Measurements from ENCODE around the gene SPATA2. TPM values are rescaled to one million over a fixed set of nuclear protein-coding genes. Genes with fewer than 3 reads are reported as not detected.

The SPATA2 gene
- total RNA-seq, 1 experiment from 2014 or later = 6.6 TPM

DNA sequence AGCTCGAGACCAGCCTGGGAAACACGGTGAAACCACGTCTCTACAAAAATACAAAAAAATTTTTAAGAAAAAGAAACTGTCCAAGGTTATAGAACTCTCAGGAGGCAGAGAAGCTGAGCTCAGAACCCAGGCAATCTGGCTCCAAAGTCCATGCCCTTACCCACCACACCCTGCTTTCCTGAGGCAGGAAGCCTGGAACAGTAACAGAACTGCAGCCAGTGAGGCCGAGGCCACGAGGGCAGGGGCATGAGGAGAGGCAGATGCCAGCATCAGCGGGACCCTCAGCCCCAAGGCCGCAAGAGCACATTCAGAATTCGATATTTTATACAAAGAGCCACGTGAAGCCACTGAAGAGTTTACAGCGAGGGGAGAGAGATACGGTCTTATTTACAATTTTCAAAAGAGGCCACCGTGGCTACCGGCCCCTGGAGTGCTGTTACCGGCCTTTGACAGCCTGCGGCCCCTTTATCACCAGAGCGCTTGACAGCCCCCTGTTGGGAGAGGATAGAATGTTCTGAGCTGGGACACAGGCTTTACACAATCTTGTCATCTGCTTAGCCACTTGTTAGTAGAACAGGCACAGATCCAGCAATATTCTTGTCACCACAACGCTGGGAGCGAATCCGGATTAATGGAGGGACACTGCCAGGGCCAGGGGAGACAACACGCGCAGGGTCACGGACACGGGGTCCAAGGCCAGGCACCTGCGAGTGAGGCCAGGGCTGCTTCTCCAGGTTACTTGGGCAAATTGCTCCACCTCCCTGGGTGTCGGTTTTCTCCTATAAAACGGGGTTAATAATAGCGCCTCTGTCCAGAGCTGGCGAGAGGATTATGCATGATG, 5.6 kb downstream of the SPATA2 start:
- POLR2A ChIA-PET = no interaction called here
- no peaks in the 10 kb centered on the region for H3K27me3 ChIP-seq (ENCODE audit: insufficient read depth, low read length)
- CTCF ChIA-PET = no interaction called here
- H3K27ac ChIP-seq (ENCODE audit: low read depth, low read length) = no peak overlapping the region; the same call in 1 of the 2 replicates
- peaks cover 4 to 14% of the 10 kb centered on the region in 2 experiments; a peak in 2 of 4 replicates for H3K36me3 ChIP-seq (ENCODE audit: control insufficient read depth in 1 of 2, insufficient read depth in 2 of 2, low read length in 2 of 2)
- no peak overlapping the region for H3K9ac ChIP-seq (ENCODE audit: low read length)
- no peak for TF ChIP-seq TCF7L2 (IDR thresholded peaks at IDR 0.05; ENCODE audit: borderline replicate concordance, extremely low read depth, insufficient read depth, insufficient read length)
- no peak for TF ChIP-seq SP1 (IDR thresholded peaks at IDR 0.05; ENCODE audit: low read depth)
- TF ChIP-seq ZFX (IDR thresholded peaks at IDR 0.05) = no peak
- TF ChIP-seq, protein P1, sequence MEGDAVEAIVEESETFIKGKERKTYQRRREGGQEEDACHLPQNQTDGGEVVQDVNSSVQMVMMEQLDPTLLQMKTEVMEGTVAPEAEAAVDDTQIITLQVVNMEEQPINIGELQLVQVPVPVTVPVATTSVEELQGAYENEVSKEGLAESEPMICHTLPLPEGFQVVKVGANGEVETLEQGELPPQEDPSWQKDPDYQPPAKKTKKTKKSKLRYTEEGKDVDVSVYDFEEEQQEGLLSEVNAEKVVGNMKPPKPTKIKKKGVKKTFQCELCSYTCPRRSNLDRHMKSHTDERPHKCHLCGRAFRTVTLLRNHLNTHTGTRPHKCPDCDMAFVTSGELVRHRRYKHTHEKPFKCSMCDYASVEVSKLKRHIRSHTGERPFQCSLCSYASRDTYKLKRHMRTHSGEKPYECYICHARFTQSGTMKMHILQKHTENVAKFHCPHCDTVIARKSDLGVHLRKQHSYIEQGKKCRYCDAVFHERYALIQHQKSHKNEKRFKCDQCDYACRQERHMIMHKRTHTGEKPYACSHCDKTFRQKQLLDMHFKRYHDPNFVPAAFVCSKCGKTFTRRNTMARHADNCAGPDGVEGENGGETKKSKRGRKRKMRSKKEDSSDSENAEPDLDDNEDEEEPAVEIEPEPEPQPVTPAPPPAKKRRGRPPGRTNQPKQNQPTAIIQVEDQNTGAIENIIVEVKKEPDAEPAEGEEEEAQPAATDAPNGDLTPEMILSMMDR (IDR thresholded peaks at IDR 0.05 in 2 of 3, conservative IDR thresholded peaks at IDR 0.05 in 1 of 3; ENCODE audit: borderline replicate concordance in 1 of 3, insufficient read depth in 1 of 3, low read depth in 2 of 3, low read length in 2 of 3) = peak in 2 of 3 experiments; percentile 33 to 45; a peak in 3 of 6 replicates
- no peak for TF ChIP-seq CBX3 (IDR thresholded peaks at IDR 0.05; ENCODE audit: low read depth)
- BruUV-seq (replicated peaks) = no TSS peak
- intact Hi-C loops (cut with micrococcal nuclease) = no loop called here
- peaks cover 54% of the 10 kb centered on the region for H3K79me2 ChIP-seq (ENCODE audit: insufficient read depth, low read length)
- H3K4me3 ChIP-seq (replicated peaks in 1 of 2; ENCODE audit: low read depth in 1 of 2, low read length in 2 of 2) = no peak overlapping the region
- peaks cover 9 to 10% of the 10 kb centered on the region in 2 experiments; a peak in 3 of 4 replicates for H3K4me1 ChIP-seq (ENCODE audit: control insufficient read depth in 1 of 2, insufficient read depth in 2 of 2, low read length in 2 of 2)
- H3K9me3 ChIP-seq (ENCODE audit: control insufficient read depth in 1 of 2, insufficient read depth in 1 of 2, low read depth in 1 of 2, low read length in 2 of 2) = no peaks in the 10 kb centered on the region
- RAD21 ChIA-PET (ENCODE audit: low non-redundant PET in 1 of 2, low total read pairs in 2 of 2, uncharacterized antibody in 2 of 2, unreplicated experiment in 2 of 2) = interaction anchor here in 1 of 2 experiments (0.6 kb wide), 1 partner anchor 18 kb away, joined by 3 read pairs; no protein-coding TSS in a partner anchor
- no peak overlapping the region for H2AFZ ChIP-seq (ENCODE audit: low read depth, low read length, poor library complexity, severe bottlenecking)
- DNase-seq (ENCODE audit: low read depth, low spot score) = no peak
- H3K9me2 ChIP-seq (ENCODE audit: insufficient read depth) = no peaks in the 10 kb centered on the region
- no peak for ATAC-seq
- 0 out of 2 replicates have a peak, but pooled peaks cover 2% of the 10 kb centered on the region for H4K20me1 ChIP-seq (ENCODE audit: insufficient read depth)
- no peak overlapping the region for H3K4me2 ChIP-seq (ENCODE audit: low read length)

GRCh38 chr20:49908258-49908565, 7.1 kb downstream of the SPATA2 start:
- RAD21 ChIA-PET (ENCODE audit: low non-redundant PET in 1 of 2, low total read pairs in 2 of 2, uncharacterized antibody in 2 of 2, unreplicated experiment in 2 of 2) = no interaction called here
- H3K27me3 ChIP-seq (ENCODE audit: insufficient read depth, low read length) = no peaks in the 10 kb centered on the region
- no peaks in the 10 kb centered on the region for H3K9me2 ChIP-seq (ENCODE audit: insufficient read depth)
- no peak for ATAC-seq
- no peak overlapping the region for H2AFZ ChIP-seq (ENCODE audit: low read depth, low read length, poor library complexity, severe bottlenecking)
- DNase-seq (ENCODE audit: low read depth, low spot score) = no peak
- H3K4me2 ChIP-seq (ENCODE audit: low read length) = no peak overlapping the region
- peaks cover 39% of the 10 kb centered on the region for H3K79me2 ChIP-seq (ENCODE audit: insufficient read depth, low read length)
- H3K9ac ChIP-seq (ENCODE audit: low read length) = no peak overlapping the region
- 0 out of 2 replicates have a peak, but pooled peaks cover 3% of the 10 kb centered on the region for H4K20me1 ChIP-seq (ENCODE audit: insufficient read depth)
- H3K36me3 ChIP-seq (ENCODE audit: control insufficient read depth in 1 of 2, insufficient read depth in 2 of 2, low read length in 2 of 2) = peaks cover 7 to 20% of the 10 kb centered on the region in 2 experiments; a peak in 2 of 4 replicates
- H3K4me1 ChIP-seq (ENCODE audit: control insufficient read depth in 1 of 2, insufficient read depth in 2 of 2, low read length in 2 of 2) = no peaks in the 10 kb centered on the region
- no peaks in the 10 kb centered on the region for H3K9me3 ChIP-seq (ENCODE audit: control insufficient read depth in 1 of 2, insufficient read depth in 1 of 2, low read depth in 1 of 2, low read length in 2 of 2)
- CTCF ChIA-PET = no interaction called here
- POLR2A ChIA-PET = no interaction called here
- intact Hi-C loops (cut with micrococcal nuclease) = no loop called here
- H3K4me3 ChIP-seq (replicated peaks in 1 of 2; ENCODE audit: low read depth in 1 of 2, low read length in 2 of 2) = no peak overlapping the region
- no TSS peak for BruUV-seq (replicated peaks)
- H3K27ac ChIP-seq (ENCODE audit: low read depth, low read length) = no peak overlapping the region
- TF ChIP-seq EZH2 (IDR thresholded peaks at IDR 0.05) = no peak
- no peak for TF ChIP-seq SP1 (IDR thresholded peaks at IDR 0.05; ENCODE audit: low read depth)
- TF ChIP-seq EZH2phosphoT487 (IDR thresholded peaks at IDR 0.05; ENCODE audit: borderline replicate concordance) = no peak
- TF ChIP-seq SRF (IDR thresholded peaks at IDR 0.05; ENCODE audit: low read depth) = no peak
- TF ChIP-seq, protein P2, sequence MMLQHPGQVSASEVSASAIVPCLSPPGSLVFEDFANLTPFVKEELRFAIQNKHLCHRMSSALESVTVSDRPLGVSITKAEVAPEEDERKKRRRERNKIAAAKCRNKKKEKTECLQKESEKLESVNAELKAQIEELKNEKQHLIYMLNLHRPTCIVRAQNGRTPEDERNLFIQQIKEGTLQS (IDR thresholded peaks at IDR 0.05) = no peak
- no peak for TF ChIP-seq EGR1 (IDR thresholded peaks at IDR 0.05; ENCODE audit: low read depth)
- TF ChIP-seq REST (IDR thresholded peaks at IDR 0.05; ENCODE audit: low read depth) = no peak
